HepG2 (cell line): ENCODE measurements around the gene TXN2. TPM values are rescaled to one million over a fixed set of nuclear protein-coding genes. Genes with fewer than 3 reads are reported as not detected.

Experiments
- ATF7 ChIP-seq, 2 experiments: fragments of 450-650 bp in 1 of 2; sonication (generic) in 1 of 2; formaldehyde crosslinking in 1 of 2; IDR thresholded peaks; 2 replicates each; pipeline versions ENCODE4 v1.4.0 to v1.6.1; 2016 to 2020; ENCODE audit warnings: antibody characterized with exemption in 1 of 2, mild to moderate bottlenecking in 1 of 2, missing genetic modification reagents in 1 of 2
- BORCS8-MEF2B ChIP-seq: sonication (generic); formaldehyde crosslinking; IDR thresholded peaks from 2 replicates; pipeline ENCODE4 v1.8.0; 2022; ENCODE audit warnings: mild to moderate bottlenecking, missing genetic modification reagents
- DNMT3B ChIP-seq: conservative IDR thresholded peaks from 2 replicates; pipeline ENCODE4 v1.6.1; 2016; ENCODE audit warnings: missing biosample characterization, control low read depth
- EED ChIP-seq: sonication (generic); formaldehyde crosslinking; IDR thresholded peaks from 2 replicates; pipeline ENCODE4 v1.5.0; 2020; ENCODE audit warnings: mild to moderate bottlenecking, missing genetic modification reagents
- FOXK1 ChIP-seq: sonication (generic); formaldehyde crosslinking; IDR thresholded peaks from 2 replicates; pipeline ENCODE4 v1.4.0; 2020; ENCODE audit warnings: low read depth, missing genetic modification reagents, borderline replicate concordance
- KAT2B ChIP-seq: fragments of 150-350 bp; IDR thresholded peaks from 2 replicates; pipeline ENCODE4 v1.6.1; 2014; ENCODE audit warnings: low read depth, low read length, borderline replicate concordance
- MLXIP ChIP-seq: sonication (generic); formaldehyde crosslinking; IDR thresholded peaks from 2 replicates; pipeline ENCODE4 v1.9.0; 2021; ENCODE audit warnings: missing genetic modification reagents, borderline replicate concordance
- MXD1 ChIP-seq: sonication (generic); formaldehyde crosslinking; IDR thresholded peaks from 2 replicates; pipeline ENCODE4 v1.4.0; 2020; ENCODE audit warnings: mild to moderate bottlenecking, missing genetic modification reagents
- RAD51 ChIP-seq: fragments of 450-650 bp; IDR thresholded peaks from 2 replicates; pipeline ENCODE4 v1.6.1; 2016; ENCODE audit warnings: borderline replicate concordance
- RBFOX2 ChIP-seq: fragments of 200-400 bp; formaldehyde crosslinking; IDR thresholded peaks from 2 replicates; pipeline ENCODE4 v1.6.1; 2017; ENCODE audit warnings: low read depth, mild to moderate bottlenecking, low read length
- TAF15 ChIP-seq: fragments of 200-400 bp; formaldehyde crosslinking; IDR thresholded peaks from one replicate; pipeline ENCODE4 v1.6.1; 2018; ENCODE audit warnings: mild to moderate bottlenecking, low read depth, low read length; ENCODE audit not compliant: poor library complexity, severe bottlenecking
- THRA ChIP-seq: sonication (generic); formaldehyde crosslinking; IDR thresholded peaks from 2 replicates; pipeline ENCODE4 v1.4.0; 2020; ENCODE audit warnings: missing genetic modification reagents, borderline replicate concordance
- ZBTB25 ChIP-seq: IDR thresholded peaks from 2 replicates; pipeline ENCODE4 v1.6.1; 2018; ENCODE audit warnings: missing genetic modification reagents
- ZBTB44 ChIP-seq: sonication (generic); formaldehyde crosslinking; IDR thresholded peaks from 2 replicates; pipeline ENCODE4 v1.4.0; 2020; ENCODE audit warnings: missing genetic modification reagents
- ZNF230 ChIP-seq: sonication (generic); formaldehyde crosslinking; IDR thresholded peaks from 2 replicates; pipeline ENCODE4 v1.4.0; 2020; ENCODE audit warnings: mild to moderate bottlenecking, missing genetic modification reagents
- ZNF256 ChIP-seq: sonication (generic); formaldehyde crosslinking; conservative IDR thresholded peaks from 2 replicates; pipeline ENCODE4 v1.4.0; 2020; ENCODE audit warnings: missing genetic modification reagents
- ZNF354B ChIP-seq: sonication (generic); formaldehyde crosslinking; IDR thresholded peaks from 2 replicates; pipeline ENCODE4 v1.8.0; 2022; ENCODE audit warnings: mild to moderate bottlenecking, missing genetic modification reagents
- ZNF841 ChIP-seq: sonication (generic); formaldehyde crosslinking; IDR thresholded peaks from 2 replicates; pipeline ENCODE4 v1.8.1; 2023; ENCODE audit warnings: missing genetic modification reagents, borderline replicate concordance
- polyA plus RNA-seq, 8 experiments: library from polyadenylated mRNA; depleted of rRNA in 3 of 8; stranded (reverse) in 7 of 8; unstranded in 1 of 8; fragments of >200 nt; fragmentation: Illumina TruSeq in 4 of 8; extraction: Trizol in 4 of 8; gene quantifications; 2 replicates each; pipeline versions ENCODE4 v1.2.1 to v1.2.3, GENCODE V29; 2011 to 2016; ENCODE audit warnings: low read depth in 4 of 8, missing spikeins in 1 of 8, mixed read lengths in 1 of 8; ENCODE audit not compliant: insufficient read depth in 1 of 8
- total RNA-seq, 5 experiments: library from RNA; depleted of rRNA; stranded (reverse); fragments of >200 nt; fragmentation: Illumina TruSeq; extraction: Trizol; gene quantifications; 2 replicates each; pipeline ENCODE4 v1.2.3, GENCODE V29; 2016; ENCODE audit warnings: low read depth in 1 of 5

TXN2 gene
- total and polyA plus RNA-seq, 2 of the 13 experiments (the other 11 are each of a cell fraction or from before 2014, with no cell fraction given) = 41.4 to 109 TPM

GRCh38 chr22:36528795-36529751 is 47.6 kb upstream of the TXN2 start, which contains the start of gene EIF3D (continued):
- TF ChIP-seq KAT2B (no peak), ATF7 (IDR thresholded peaks at IDR 0.05) (no peak), ATF7 (CRISPR knock-in tag; IDR thresholded peaks at IDR 0.05) (0 out of 2 replicates have a peak, but pooled peaks have one; percentile 57), ZBTB25 (CRISPR knock-in tag) (peak; percentile 97), FOXK1 (CRISPR knock-in tag) (peak; percentile 99), ZNF256 (CRISPR knock-in tag) (0 out of 2 replicates have a peak, but pooled peaks have one; percentile 76), ZBTB44 (no peak), ZNF354B (CRISPR knock-in tag) (no peak), ZNF230 (CRISPR knock-in tag) (peak; percentile 82), ZNF841 (CRISPR knock-in tag) (no peak), BORCS8-MEF2B (CRISPR knock-in tag) (peak; percentile 31), MLXIP (CRISPR knock-in tag) (no peak), MXD1 (peak; percentile 89; the same call in 1 of the 2 replicates), EED (CRISPR knock-in tag) (0 out of 2 replicates have a peak, but pooled peaks have one; percentile 73), DNMT3B (CRISPR knock-in tag) (peak; percentile 76; the same call in 1 of the 2 replicates), TAF15 (peak; percentile 35), THRA (CRISPR knock-in tag) (no peak), RBFOX2 (peak; percentile 94), RAD51 (no peak)
